Stimulated activated CD4-positive, alpha-beta T cell treated with anti-CD3 and anti-CD28 coated beads, Interleukin-1b, Interleukin-23, amount 100 ng/mL, for 48 hours (primary cell): ENCODE results near the gene RNF214.

Experiments
- DNase-seq: peaks from one replicate; pipeline ENCODE4 v3.0.0-alpha.2; 2020

RNF214 gene

GRCh38 chr11:117217141-117218084 is 15.1 kb upstream of the RNF214 start:
- no peak for DNase-seq

- DNase-seq: no peak
These were observed 14.1 kb upstream of the RNF214 start for GRCh38 chr11:117218133-117218915.

- no peak for DNase-seq
These were observed 13.5 kb upstream of the RNF214 start for GRCh38 chr11:117219001-117219400.

GRCh38 chr11:117219455-117219854 is 13.0 kb upstream of the RNF214 start:
- no peak for DNase-seq

GRCh38 chr11:117219995-117220394 is 12.5 kb upstream of the RNF214 start:
- DNase-seq: no peak

- no peak for DNase-seq
These were observed 11.9 kb upstream of the RNF214 start for GRCh38 chr11:117220568-117220967.

- no peak for DNase-seq
These were observed 11.3 kb upstream of the RNF214 start for GRCh38 chr11:117220999-117221774.

- DNase-seq: no peak
These were observed 10.5 kb upstream of the RNF214 start for GRCh38 chr11:117221775-117222517.

- no peak for DNase-seq
These were observed 9.3 kb upstream of the RNF214 start for GRCh38 chr11:117222991-117223740.

- no peak for DNase-seq
These were observed 8.5 kb upstream of the RNF214 start for GRCh38 chr11:117223741-117224689.

- DNase-seq: no peak
These were observed 6.8 kb upstream of the RNF214 start for GRCh38 chr11:117225553-117226170.

- peak; percentile 37 for DNase-seq
These were observed 5.8 kb upstream of the RNF214 start for GRCh38 chr11:117226388-117227385.

- DNase-seq: no peak
These were observed 4.4 kb upstream of the RNF214 start for GRCh38 chr11:117228091-117228490.

GRCh38 chr11:117229411-117229810 is 3.1 kb upstream of the RNF214 start:
- DNase-seq: no peak

GRCh38 chr11:117229931-117230285 is 2.6 kb upstream of the RNF214 start:
- DNase-seq: no peak

GRCh38 chr11:117230286-117230961 is 2.0 kb upstream of the RNF214 start:
- DNase-seq: peak; percentile 73

- no peak for DNase-seq
These were observed 1.3 kb upstream of the RNF214 start for GRCh38 chr11:117230999-117231841.
